ENCODE data around the gene LRP2.

- TF ChIP-seq CTCF (tag by site-specific recombination; IDR thresholded peaks at IDR 0.05) (no peak), ZBTB20 (tag by site-specific recombination; IDR thresholded peaks at IDR 0.05) (no peak), ZNF138 (tag by site-specific recombination; IDR thresholded peaks at IDR 0.05; ENCODE audit: borderline replicate concordance) (no peak), ZNF670 (tag by site-specific recombination; IDR thresholded peaks at IDR 0.05; ENCODE audit: low read depth) (no peak), ZSCAN30 (tag by site-specific recombination; IDR thresholded peaks at IDR 0.05) (no peak), ZNF280C (tag by site-specific recombination; IDR thresholded peaks at IDR 0.05) (no peak), ZNF214 (tag by site-specific recombination; IDR thresholded peaks at IDR 0.05; ENCODE audit: borderline replicate concordance) (no peak)
Observed at GRCh38 chr2:169158874-169159273, 203.5 kb downstream of the LRP2 start.

Data from HEK293 (cell line).